D721Med (cell line): ENCODE results near the gene ECE1.
"Not testable (repeated sequence)": the region's sequence is repeated elsewhere in the genome, so short reads cannot be mapped to it uniquely, and the experiment has no call there.

ENCODE experiments used
- DNase-seq: peaks from one replicate; pipeline ENCODE4 v3.0.0; 2011; ENCODE audit warnings: low spot score; ENCODE audit not compliant: insufficient read length
- FAIRE-seq: peaks from 2 replicates; lab custom pipeline; 2011; peaks lifted over from hg19 to GRCh38; lab: Jason Lieb, UNC
- CTCF ChIP-seq: IDR thresholded peaks from 2 replicates; pipeline ENCODE4 v1.5.1; 2012; ENCODE audit warnings: mild to moderate bottlenecking, control low read depth; ENCODE audit not compliant: insufficient read depth; ENCODE audit errors: missing control alignments

Gene ECE1

GRCh38 chr1:21182181-21182731, 108.0 kb downstream of the ECE1 start:
- no peak for TF ChIP-seq CTCF
- FAIRE-seq, result no peak
- DNase-seq, result no peak

GRCh38 chr1:21178271-21178670, 112.0 kb downstream of the ECE1 start:
- DNase-seq, FAIRE-seq: not testable (repeated sequence)

GRCh38 chr1:21176586-21177555, 113.4 kb downstream of the ECE1 start, which contains the start of gene EIF4G3:
TSS of gene EIF4G3 (minus strand) at chr1:21176897. CDS start at chr1:21002742, 174,155 bp downstream.
- DNase-seq, result peak; percentile 36
- TF ChIP-seq CTCF, result no peak
- no peak for FAIRE-seq

- FAIRE-seq, result no peak
- no peak for DNase-seq
- TF ChIP-seq CTCF, result no peak
Measured at GRCh38 chr1:21175670-21176581, 114.3 kb downstream of the ECE1 start.

- no peak for TF ChIP-seq CTCF
- FAIRE-seq, result no peak
- DNase-seq, result no peak
Measured at GRCh38 chr1:21175324-21175669, 115.0 kb downstream of the ECE1 start.

GRCh38 chr1:21174654-21175323, 115.5 kb downstream of the ECE1 start:
- DNase-seq (no peak), FAIRE-seq (no peak)
- TF ChIP-seq CTCF, result no peak

- DNase-seq (no peak), FAIRE-seq (no peak)
- no peak for TF ChIP-seq CTCF
Measured at GRCh38 chr1:21174230-21174629, 116.0 kb downstream of the ECE1 start.

- not testable (repeated sequence) for FAIRE-seq, DNase-seq
Measured at GRCh38 chr1:21173096-21173495, 117.2 kb downstream of the ECE1 start.

- DNase-seq, result not testable (repeated sequence)
Measured at GRCh38 chr1:21170837-21171236, 119.4 kb downstream of the ECE1 start.

More at GRCh38 chr1:21170837-21171236, 119.4 kb downstream of the ECE1 start:
- not testable (repeated sequence) for FAIRE-seq
